ENCODE measurements around the gene SMOC2. TPM values are rescaled to one million over a fixed set of nuclear protein-coding genes. Genes with fewer than 3 reads are reported as not detected.

The SMOC2 gene
- polyA plus RNA-seq, 1 donor from 2014 or later: 0.50 TPM

DNA sequence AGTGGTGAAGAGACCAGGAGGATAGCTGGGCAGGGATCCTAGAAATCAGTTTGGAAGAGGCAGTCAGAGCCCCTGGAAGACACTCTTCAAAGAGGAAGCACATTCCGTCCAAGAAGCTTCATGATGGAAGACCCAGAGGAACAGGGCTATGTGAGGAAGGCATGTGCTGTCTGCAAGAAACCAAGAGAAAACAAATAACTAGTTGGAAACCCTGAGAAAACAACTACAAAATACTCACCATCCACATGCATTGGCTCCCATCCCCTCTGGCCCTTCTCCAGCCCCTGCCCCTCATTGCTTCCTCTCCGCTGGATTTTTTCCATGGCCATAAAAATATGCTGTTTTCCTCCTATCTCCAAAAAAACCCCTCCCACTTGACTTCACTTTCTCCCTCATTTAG is 40.9 kb upstream of the SMOC2 start:
- H3K27me3 ChIP-seq (ENCODE audit: insufficient read depth, low read depth, low read length): no peaks in the 10 kb centered on the region
- TF ChIP-seq RAD21 (conservative IDR thresholded peaks at IDR 0.05) (no peak), MXI1 (conservative IDR thresholded peaks at IDR 0.05; ENCODE audit: poor library complexity, severe bottlenecking) (no peak), SMC3 (conservative IDR thresholded peaks at IDR 0.05; ENCODE audit: poor library complexity) (no peak), POLR2AphosphoS5 (IDR thresholded peaks at IDR 0.05) (no peak), TAF1 (IDR thresholded peaks at IDR 0.05; ENCODE audit: low read depth) (no peak), EP300 (conservative IDR thresholded peaks at IDR 0.05; ENCODE audit: poor library complexity, severe bottlenecking) (no peak), EZH2 (IDR thresholded peaks at IDR 0.05; ENCODE audit: borderline replicate concordance, insufficient read depth, low read length, poor library complexity, severe bottlenecking) (no peak)
- TF ChIP-seq, protein P1, sequence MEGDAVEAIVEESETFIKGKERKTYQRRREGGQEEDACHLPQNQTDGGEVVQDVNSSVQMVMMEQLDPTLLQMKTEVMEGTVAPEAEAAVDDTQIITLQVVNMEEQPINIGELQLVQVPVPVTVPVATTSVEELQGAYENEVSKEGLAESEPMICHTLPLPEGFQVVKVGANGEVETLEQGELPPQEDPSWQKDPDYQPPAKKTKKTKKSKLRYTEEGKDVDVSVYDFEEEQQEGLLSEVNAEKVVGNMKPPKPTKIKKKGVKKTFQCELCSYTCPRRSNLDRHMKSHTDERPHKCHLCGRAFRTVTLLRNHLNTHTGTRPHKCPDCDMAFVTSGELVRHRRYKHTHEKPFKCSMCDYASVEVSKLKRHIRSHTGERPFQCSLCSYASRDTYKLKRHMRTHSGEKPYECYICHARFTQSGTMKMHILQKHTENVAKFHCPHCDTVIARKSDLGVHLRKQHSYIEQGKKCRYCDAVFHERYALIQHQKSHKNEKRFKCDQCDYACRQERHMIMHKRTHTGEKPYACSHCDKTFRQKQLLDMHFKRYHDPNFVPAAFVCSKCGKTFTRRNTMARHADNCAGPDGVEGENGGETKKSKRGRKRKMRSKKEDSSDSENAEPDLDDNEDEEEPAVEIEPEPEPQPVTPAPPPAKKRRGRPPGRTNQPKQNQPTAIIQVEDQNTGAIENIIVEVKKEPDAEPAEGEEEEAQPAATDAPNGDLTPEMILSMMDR (IDR thresholded peaks at IDR 0.05; ENCODE audit: poor library complexity, severe bottlenecking): no peak
- TF ChIP-seq, protein P2, sequence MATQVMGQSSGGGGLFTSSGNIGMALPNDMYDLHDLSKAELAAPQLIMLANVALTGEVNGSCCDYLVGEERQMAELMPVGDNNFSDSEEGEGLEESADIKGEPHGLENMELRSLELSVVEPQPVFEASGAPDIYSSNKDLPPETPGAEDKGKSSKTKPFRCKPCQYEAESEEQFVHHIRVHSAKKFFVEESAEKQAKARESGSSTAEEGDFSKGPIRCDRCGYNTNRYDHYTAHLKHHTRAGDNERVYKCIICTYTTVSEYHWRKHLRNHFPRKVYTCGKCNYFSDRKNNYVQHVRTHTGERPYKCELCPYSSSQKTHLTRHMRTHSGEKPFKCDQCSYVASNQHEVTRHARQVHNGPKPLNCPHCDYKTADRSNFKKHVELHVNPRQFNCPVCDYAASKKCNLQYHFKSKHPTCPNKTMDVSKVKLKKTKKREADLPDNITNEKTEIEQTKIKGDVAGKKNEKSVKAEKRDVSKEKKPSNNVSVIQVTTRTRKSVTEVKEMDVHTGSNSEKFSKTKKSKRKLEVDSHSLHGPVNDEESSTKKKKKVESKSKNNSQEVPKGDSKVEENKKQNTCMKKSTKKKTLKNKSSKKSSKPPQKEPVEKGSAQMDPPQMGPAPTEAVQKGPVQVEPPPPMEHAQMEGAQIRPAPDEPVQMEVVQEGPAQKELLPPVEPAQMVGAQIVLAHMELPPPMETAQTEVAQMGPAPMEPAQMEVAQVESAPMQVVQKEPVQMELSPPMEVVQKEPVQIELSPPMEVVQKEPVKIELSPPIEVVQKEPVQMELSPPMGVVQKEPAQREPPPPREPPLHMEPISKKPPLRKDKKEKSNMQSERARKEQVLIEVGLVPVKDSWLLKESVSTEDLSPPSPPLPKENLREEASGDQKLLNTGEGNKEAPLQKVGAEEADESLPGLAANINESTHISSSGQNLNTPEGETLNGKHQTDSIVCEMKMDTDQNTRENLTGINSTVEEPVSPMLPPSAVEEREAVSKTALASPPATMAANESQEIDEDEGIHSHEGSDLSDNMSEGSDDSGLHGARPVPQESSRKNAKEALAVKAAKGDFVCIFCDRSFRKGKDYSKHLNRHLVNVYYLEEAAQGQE (IDR thresholded peaks at IDR 0.05; ENCODE audit: borderline replicate concordance): no peak
- no peaks in the 10 kb centered on the region for H3F3A ChIP-seq (ENCODE audit: insufficient read depth, low read length, poor library complexity, severe bottlenecking)

DNA sequence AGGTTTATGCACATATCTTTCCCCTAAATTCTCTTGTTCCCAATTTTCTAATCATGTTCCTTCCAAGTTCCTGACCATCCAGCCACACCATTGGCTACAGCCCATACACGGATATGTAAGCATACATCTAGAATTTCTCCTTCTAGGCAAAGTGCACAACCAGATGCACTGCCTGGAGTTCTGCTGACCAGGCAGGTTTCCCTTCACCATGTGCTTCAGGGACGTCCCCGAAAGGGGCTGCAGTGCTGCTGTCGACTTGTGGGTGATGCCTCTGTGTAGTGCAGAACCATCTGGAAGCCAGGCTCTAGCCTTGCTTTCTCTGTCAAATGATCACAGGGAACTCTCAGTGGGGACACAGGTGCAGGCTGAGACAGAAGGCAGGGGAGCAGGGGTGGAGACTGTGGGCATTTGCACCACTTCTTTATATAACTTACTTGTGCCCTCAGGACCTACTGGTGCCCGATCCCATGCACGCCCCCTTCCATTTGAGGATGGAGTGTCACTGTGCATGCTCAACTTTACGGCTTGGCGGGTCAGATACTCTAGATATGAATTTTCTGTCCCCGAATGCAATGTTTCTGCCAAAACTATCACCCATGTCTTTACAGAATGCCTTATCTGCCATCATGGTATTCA is 37.5 kb upstream of the SMOC2 start:
- Histone ChIP-seq H3K9me3 (ENCODE audit: low read length) (no peaks in the 10 kb centered on the region), H3K9ac (ENCODE audit: low read length) (no peak overlapping the region), H3K9me2 (ENCODE audit: insufficient read depth, low read length) (no peaks in the 10 kb centered on the region), H2AFZ (ENCODE audit: low read depth, low read length) (no peak overlapping the region), H3K4me3 (ENCODE audit: low read length) (no peak overlapping the region), H4K20me1 (ENCODE audit: insufficient read depth) (no peaks in the 10 kb centered on the region), H3K4me2 (ENCODE audit: low read length) (no peak overlapping the region), H3K27ac (ENCODE audit: low read length) (no peak overlapping the region), H3K27me3 (ENCODE audit: insufficient read depth, low read depth, low read length) (no peaks in the 10 kb centered on the region), H3K36me3 (ENCODE audit: insufficient read depth, low read length) (no peaks in the 10 kb centered on the region), H3F3A (ENCODE audit: insufficient read depth, low read length, poor library complexity, severe bottlenecking) (no peaks in the 10 kb centered on the region), H3K79me2 (replicated peaks; ENCODE audit: insufficient read depth, low read length) (no peaks in the 10 kb centered on the region)
- no peak for TF ChIP-seq POLR2AphosphoS5 (IDR thresholded peaks at IDR 0.05)
- no peak for TF ChIP-seq EP300 (conservative IDR thresholded peaks at IDR 0.05; ENCODE audit: poor library complexity, severe bottlenecking)
- no peak for TF ChIP-seq RAD21 (conservative IDR thresholded peaks at IDR 0.05)
- TF ChIP-seq, protein P2 (IDR thresholded peaks at IDR 0.05; ENCODE audit: borderline replicate concordance): no peak
- no peak for TF ChIP-seq TAF1 (IDR thresholded peaks at IDR 0.05; ENCODE audit: low read depth)
- TF ChIP-seq, protein P1 (IDR thresholded peaks at IDR 0.05; ENCODE audit: poor library complexity, severe bottlenecking): no peak
- no peak for TF ChIP-seq SMC3 (conservative IDR thresholded peaks at IDR 0.05; ENCODE audit: poor library complexity)
- no peak for TF ChIP-seq EZH2 (IDR thresholded peaks at IDR 0.05; ENCODE audit: borderline replicate concordance, insufficient read depth, low read length, poor library complexity, severe bottlenecking)
- TF ChIP-seq MXI1 (conservative IDR thresholded peaks at IDR 0.05; ENCODE audit: poor library complexity, severe bottlenecking): no peak

More for the DNA sequence above, 40.9 kb upstream of the SMOC2 start:
- no peak overlapping the region for H3K4me2 ChIP-seq (ENCODE audit: low read length)
- no peak overlapping the region for H3K4me3 ChIP-seq (ENCODE audit: low read length)
- no peaks in the 10 kb centered on the region for H4K20me1 ChIP-seq (ENCODE audit: insufficient read depth)
- H3K27ac ChIP-seq (ENCODE audit: low read length): no peak overlapping the region
- no peaks in the 10 kb centered on the region for H3K79me2 ChIP-seq (replicated peaks; ENCODE audit: insufficient read depth, low read length)
- H3K9me3 ChIP-seq (ENCODE audit: low read length): no peaks in the 10 kb centered on the region
- H3K9me2 ChIP-seq (ENCODE audit: insufficient read depth, low read length): no peaks in the 10 kb centered on the region
- H3K9ac ChIP-seq (ENCODE audit: low read length): no peak overlapping the region
- H3K36me3 ChIP-seq (ENCODE audit: insufficient read depth, low read length): no peaks in the 10 kb centered on the region
- H2AFZ ChIP-seq (ENCODE audit: low read depth, low read length): no peak overlapping the region
